Testis (tissue), 2 donors: ENCODE results near the gene SDK1.

Experiments used
- POLR2A ChIP-seq: fragments of 450-650 bp; IDR thresholded peaks from one replicate; pipeline ENCODE4 v1.6.1; 2017; ENCODE audit warnings: antibody characterized with exemption, mild to moderate bottlenecking, moderate library complexity
- TF ChIP-seq, protein P1 (sequence below), 3 experiments: fragments of 450-650 bp in 2 of 3; fragments of 200-600 bp in 1 of 3; sonication (generic) in 1 of 3; IDR thresholded peaks; one replicate each; pipeline ENCODE4 v1.5.1; 2016 to 2019; ENCODE audit warnings: antibody characterized with exemption in 3 of 3, mild to moderate bottlenecking in 2 of 3, moderate library complexity in 1 of 3

- TF ChIP-seq, protein P1, sequence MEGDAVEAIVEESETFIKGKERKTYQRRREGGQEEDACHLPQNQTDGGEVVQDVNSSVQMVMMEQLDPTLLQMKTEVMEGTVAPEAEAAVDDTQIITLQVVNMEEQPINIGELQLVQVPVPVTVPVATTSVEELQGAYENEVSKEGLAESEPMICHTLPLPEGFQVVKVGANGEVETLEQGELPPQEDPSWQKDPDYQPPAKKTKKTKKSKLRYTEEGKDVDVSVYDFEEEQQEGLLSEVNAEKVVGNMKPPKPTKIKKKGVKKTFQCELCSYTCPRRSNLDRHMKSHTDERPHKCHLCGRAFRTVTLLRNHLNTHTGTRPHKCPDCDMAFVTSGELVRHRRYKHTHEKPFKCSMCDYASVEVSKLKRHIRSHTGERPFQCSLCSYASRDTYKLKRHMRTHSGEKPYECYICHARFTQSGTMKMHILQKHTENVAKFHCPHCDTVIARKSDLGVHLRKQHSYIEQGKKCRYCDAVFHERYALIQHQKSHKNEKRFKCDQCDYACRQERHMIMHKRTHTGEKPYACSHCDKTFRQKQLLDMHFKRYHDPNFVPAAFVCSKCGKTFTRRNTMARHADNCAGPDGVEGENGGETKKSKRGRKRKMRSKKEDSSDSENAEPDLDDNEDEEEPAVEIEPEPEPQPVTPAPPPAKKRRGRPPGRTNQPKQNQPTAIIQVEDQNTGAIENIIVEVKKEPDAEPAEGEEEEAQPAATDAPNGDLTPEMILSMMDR (IDR thresholded peaks at IDR 0.05), result no peak
- TF ChIP-seq POLR2A, result no peak
Observed at GRCh38 chr7:4202154-4202736, 901.2 kb downstream of the SDK1 start.
